Uterus (tissue), 2 donors: Measurements from ENCODE around the gene SLC25A12.

ENCODE experiments used
- CTCF ChIP-seq, 4 experiments: fragments of 200-600 bp in 2 of 4; fragments of 450-650 bp in 2 of 4; sonication (generic) in 2 of 4; IDR thresholded peaks; one replicate each; pipeline ENCODE4 v1.5.1; 2016 to 2019; ENCODE audit warnings: antibody characterized with exemption in 4 of 4, mild to moderate bottlenecking in 2 of 4, moderate library complexity in 1 of 4
- POLR2A ChIP-seq, 2 donors: fragments of 450-650 bp; IDR thresholded peaks; one replicate each; pipeline ENCODE4 v1.6.1; 2016; ENCODE audit warnings: antibody characterized with exemption in 2 of 2, mild to moderate bottlenecking in 1 of 2, moderate library complexity in 1 of 2

DNA sequence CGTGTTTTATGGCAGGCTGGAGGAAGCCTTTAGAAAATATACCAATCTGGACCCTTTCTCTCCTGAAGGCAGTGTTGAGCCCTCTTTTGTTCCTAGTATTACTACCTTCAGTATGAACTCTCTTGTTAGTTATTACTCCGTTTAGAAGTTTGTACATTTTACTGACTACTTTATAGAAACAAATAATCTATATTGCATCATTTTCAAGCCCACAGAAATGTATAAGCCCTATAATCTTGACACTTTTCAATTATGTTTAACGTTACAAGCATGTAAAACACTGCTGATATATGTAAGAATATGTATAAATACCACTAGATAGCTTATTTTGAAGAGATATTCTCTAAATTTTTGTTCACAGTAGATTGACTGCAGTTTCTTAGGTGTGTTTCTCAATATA lies 64.0 kb downstream of the SLC25A12 start:
- TF ChIP-seq CTCF (IDR thresholded peaks at IDR 0.05), result no peak
- TF ChIP-seq POLR2A (IDR thresholded peaks at IDR 0.05), result no peak
